HG03045 (cell line): ENCODE measurements around the gene CAV1.
"Not testable (repeated sequence)": the region's sequence is repeated elsewhere in the genome, so short reads cannot be mapped to it uniquely, and the experiment has no call there.

Experiments
- ATAC-seq: cut with Tn5 transposase; IDR thresholded peaks from one replicate; pipeline ENCODE4 v1.9.1; 2021; ENCODE audit warnings: mild to moderate bottlenecking, moderate library complexity; ENCODE audit not compliant: unreplicated experiment

CAV1 gene

GRCh38 chr7:116577320-116577871 lies 52.6 kb downstream of the CAV1 start:
- ATAC-seq, result peak; percentile 83

- no peak for ATAC-seq
Observed at GRCh38 chr7:116578526-116578925, 53.7 kb downstream of the CAV1 start.

- no peak for ATAC-seq
Observed at GRCh38 chr7:116579322-116579721, 54.5 kb downstream of the CAV1 start.

GRCh38 chr7:116579835-116580234 lies 55.0 kb downstream of the CAV1 start:
- ATAC-seq, result no peak

GRCh38 chr7:116582164-116582732 lies 57.4 kb downstream of the CAV1 start:
- ATAC-seq, result no peak

- peak; percentile 31 for ATAC-seq
Observed at GRCh38 chr7:116582806-116583444, 58.1 kb downstream of the CAV1 start.

- ATAC-seq, result peak; percentile 95
Observed at GRCh38 chr7:116583653-116584052, 58.8 kb downstream of the CAV1 start.

GRCh38 chr7:116584721-116585120 lies 59.9 kb downstream of the CAV1 start:
- ATAC-seq, result no peak

GRCh38 chr7:116585392-116585791 lies 60.6 kb downstream of the CAV1 start:
- no peak for ATAC-seq

- ATAC-seq, result no peak
Observed at GRCh38 chr7:116585967-116586366, 61.1 kb downstream of the CAV1 start.

GRCh38 chr7:116587200-116587599 lies 62.4 kb downstream of the CAV1 start:
- ATAC-seq, result not testable (repeated sequence)

- peak; percentile 45 for ATAC-seq
Observed at GRCh38 chr7:116588225-116588624, 63.4 kb downstream of the CAV1 start.

GRCh38 chr7:116588641-116589594 lies 64.1 kb downstream of the CAV1 start:
- ATAC-seq, result peak; percentile 39

- ATAC-seq, result no peak
Observed at GRCh38 chr7:116591202-116592040, 66.6 kb downstream of the CAV1 start.

- no peak for ATAC-seq
Observed at GRCh38 chr7:116592041-116592355, 67.2 kb downstream of the CAV1 start.

GRCh38 chr7:116592445-116592844 lies 67.6 kb downstream of the CAV1 start:
- no peak for ATAC-seq

- no peak for ATAC-seq
Observed at GRCh38 chr7:116593359-116594075, 68.7 kb downstream of the CAV1 start.

- no peak for ATAC-seq
Observed at GRCh38 chr7:116595063-116595462, 70.2 kb downstream of the CAV1 start.

- ATAC-seq, result no peak
Observed at GRCh38 chr7:116597384-116597783, 72.5 kb downstream of the CAV1 start.

GRCh38 chr7:116598278-116598677 lies 73.4 kb downstream of the CAV1 start:
- ATAC-seq, result no peak
